Renal cortex interstitium (tissue), 11 donors: ENCODE data around the gene OSBPL3. TPM values are rescaled to one million over a fixed set of nuclear protein-coding genes. Genes with fewer than 3 reads are reported as not detected.
A peak's percentile ranks its signal among the peaks of the same experiment; 100 is the strongest.

Experiments
- DNase-seq, 11 donors: peaks; one replicate each; pipeline ENCODE4 v3.0.0-alpha.2; 2013; ENCODE audit warnings: low read depth in 9 of 11, low spot score in 4 of 11; ENCODE audit errors: extremely low read depth in 1 of 11
- polyA plus RNA-seq, 3 donors: library from polyadenylated mRNA; unstranded; fragments of 120-200 nt; gene quantifications; one replicate each; pipeline ENCODE4 v1.2.1, GENCODE V29; 2013; ENCODE audit not compliant: insufficient read length in 3 of 3

OSBPL3 gene
- polyA plus RNA-seq, 3 donors, result 14.3 to 30.2 (median 19.8) TPM

- DNase-seq, result no peak
Observed at GRCh38 chr7:24762771-24763170, 217.2 kb downstream of the OSBPL3 start.

DNA sequence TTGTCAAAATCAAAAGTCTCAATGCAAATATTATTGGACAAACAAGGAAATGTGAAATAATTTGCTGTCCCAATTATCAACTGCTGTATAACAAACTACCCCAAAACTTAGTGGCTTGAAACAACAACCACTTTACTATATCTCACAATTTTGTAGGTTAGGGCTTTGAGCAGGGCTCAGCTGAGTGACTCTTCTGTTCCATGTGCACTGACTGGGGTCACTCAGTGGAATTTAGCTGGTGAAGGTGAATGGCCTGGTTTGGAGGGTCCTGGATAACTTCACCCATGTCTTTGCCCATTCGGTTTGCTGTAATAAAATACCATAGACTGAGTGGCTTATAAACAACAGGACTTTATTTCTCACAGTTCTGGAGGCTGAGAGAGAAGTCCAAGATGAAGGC is 219.0 kb downstream of the OSBPL3 start:
- DNase-seq, result no peak

DNA sequence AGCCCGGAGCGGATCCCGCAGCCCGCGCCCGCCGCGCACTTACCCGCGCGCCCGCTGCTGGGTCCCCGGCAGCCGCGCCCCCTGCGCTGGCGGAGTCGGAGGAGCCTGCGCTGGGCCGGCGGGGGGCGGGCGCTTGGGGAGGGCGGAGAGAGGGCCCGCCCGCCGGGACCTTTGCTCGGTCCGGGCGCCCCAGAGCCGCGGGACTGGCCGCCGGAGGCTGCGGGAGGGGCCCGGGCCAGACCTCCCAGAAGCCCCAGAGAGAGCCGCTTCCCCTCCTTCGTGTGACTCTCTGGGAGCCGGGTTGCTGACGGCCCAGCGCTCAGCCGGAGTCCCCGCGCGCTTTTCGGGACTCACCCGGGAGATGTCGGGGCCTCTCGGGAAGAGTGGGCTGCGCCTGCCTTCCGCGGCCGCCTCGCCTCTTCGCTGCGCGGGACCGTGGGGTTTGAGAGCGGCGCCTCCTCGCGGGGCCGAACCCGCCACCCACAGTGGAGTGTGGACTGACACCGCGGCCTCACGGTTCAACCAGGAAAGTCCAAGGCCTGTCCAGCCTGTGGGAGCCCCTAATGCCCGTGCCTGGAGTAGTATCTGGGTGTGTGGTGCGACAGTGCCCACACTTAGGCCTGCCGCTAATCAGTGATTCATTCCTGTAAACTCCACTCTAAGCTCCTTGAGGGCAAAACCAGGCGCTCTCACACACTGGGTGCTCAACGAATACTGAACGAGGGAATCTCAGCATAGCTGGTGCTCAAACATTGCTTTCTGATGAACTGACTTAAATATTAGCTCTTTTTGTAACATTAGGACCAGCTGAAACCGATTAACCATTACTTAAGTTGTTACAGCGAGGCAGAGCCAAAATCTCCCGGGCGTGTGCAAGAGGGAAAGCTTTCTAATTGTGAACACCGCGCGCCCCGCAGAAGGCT is 222.4 kb downstream of the OSBPL3 start, which contains the start of gene GSDME:
Gene GSDME (minus strand): TSS at position 112 of the 923 bp plus-strand sequence. CDS start 7,690 bp downstream, outside the sequence.
- DNase-seq, result peak; percentile 6 to 56 (median 38)

DNA sequence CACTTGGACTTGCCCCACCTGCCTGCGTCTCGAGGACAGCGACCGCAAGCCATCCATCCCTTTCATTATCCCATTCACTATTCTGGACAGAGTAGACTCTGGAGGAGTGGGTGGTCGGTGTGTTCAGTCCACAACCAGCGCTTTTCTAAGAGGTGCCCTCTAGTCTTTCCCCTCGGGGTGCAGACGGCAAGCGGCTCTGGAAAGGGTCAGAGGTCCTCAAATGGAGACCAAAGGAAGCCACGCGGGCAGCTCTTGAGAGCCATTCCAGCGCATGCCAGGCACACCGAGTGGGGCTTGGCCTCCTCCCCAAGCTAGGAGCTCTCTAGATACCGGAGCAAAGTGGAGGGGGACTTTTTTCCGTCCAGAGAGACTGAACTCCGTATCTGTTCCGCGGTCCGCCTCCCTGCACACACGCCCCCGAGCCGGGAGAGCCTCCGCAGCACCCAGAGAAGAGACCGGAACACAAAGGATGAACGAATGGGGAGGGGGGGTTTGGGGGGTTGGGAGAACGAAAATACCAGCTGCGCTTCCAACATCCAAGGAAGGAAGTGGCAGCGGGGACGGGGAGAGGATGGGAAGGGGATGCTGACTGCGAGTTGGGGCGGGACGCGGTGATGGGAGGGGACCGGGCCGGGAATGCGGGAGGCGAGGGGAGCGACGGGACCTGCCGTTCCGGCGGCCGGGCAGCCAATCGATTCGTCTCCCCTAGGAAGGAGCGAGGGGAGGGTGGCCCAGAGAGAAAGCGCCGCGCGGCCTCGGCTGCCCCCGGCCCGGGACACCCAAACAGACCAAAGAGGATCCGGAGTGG is 223.2 kb downstream of the OSBPL3 start:
- peak in 10 of 11 donors; percentile 1 to 49 (median 29) for DNase-seq

- no peak for DNase-seq
Observed at GRCh38 chr7:24755541-24756407, 224.2 kb downstream of the OSBPL3 start.

- DNase-seq, result no peak
Observed at GRCh38 chr7:24754906-24755506, 225.0 kb downstream of the OSBPL3 start.

DNA sequence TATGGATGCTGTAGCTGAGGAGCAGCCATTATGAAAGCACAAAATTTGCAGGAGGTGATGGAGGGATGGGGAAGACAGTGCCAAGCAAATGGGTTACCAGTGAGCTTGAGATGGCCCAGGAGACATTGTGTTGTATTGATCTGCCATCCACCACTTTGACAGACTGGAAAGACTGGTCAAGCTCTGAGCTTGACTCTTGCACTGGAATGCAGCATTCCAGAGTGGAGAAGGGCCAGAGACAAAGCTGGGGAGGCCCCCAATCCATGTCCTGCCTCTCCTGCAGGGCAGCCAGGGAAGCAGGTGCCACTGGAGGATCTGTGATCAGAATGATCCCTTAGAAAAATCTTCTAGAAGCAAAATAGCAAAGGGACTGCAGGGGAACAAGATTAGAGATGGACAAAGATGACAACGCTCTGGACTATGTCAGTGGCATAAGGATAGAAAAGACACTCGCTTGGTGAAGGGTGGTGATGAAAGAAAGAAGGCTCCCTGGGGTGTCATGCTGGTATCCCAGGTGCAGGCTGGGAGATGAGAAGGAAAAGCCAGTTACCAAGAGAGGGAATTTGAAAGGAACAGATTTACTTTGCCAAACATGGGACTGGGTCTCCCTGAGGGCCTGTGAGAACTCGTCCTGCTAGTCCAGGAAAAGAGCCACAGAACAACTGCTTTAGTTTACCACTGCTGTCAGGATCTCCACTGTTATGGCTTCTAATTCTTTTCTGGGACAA is 227.7 kb downstream of the OSBPL3 start:
- no peak for DNase-seq

- DNase-seq, result no peak
Observed at GRCh38 chr7:24751484-24751883, 228.5 kb downstream of the OSBPL3 start.

DNA sequence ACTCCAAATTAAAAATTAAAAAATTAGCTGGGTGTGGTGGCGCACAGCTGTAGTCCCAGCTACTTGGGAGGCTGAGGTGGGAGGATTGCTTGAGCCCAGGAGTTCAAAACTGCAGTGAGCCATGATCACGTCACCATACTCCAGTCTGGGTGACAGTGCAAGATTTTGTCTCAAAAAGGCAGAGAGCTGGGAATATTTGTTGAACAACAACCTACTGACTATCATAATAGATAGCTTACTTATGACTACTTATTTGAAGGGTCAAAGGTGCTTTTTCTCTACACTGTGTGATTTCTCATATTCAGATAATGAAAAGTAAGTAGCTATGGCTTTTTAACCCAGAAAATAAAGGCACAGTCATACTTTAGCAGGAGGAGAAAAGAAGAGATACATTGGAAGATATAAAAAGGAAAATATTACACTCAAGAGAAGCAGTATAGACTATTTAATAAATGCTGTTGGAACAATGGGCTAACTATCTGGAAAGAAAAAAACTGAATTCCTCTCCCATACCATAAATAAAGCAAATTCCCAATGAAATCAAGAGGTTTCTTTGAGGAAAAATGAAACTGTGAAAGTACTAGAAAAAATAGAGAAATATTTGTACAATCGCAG is 229.4 kb downstream of the OSBPL3 start:
- no peak for DNase-seq

- DNase-seq, result no peak
Observed at GRCh38 chr7:24748521-24748920, 231.5 kb downstream of the OSBPL3 start.

Other genes starting within 250 kb of the OSBPL3 start
- 10 to 100 TPM; 13.0 to 17.1 (median 13.6) TPM for gene GSDME, start 222.7 kb downstream of the OSBPL3 start, polyA plus RNA-seq
- 100 to 1,000 TPM; 156 to 166 (median 166) TPM for gene CYCS, start 145.1 kb upstream of the OSBPL3 start, polyA plus RNA-seq
- gene NPVF, start 248.3 kb upstream of the OSBPL3 start, polyA plus RNA-seq, result under 1 TPM in 1 of 3 donors, not detected in 2; 0.09 TPM